ENCODE measurements around the gene PDE6B. TPM values are rescaled to one million over a fixed set of nuclear protein-coding genes. Genes with fewer than 3 reads are reported as not detected.
"Not testable (repeated sequence)": the region's sequence is repeated elsewhere in the genome, so short reads cannot be mapped to it uniquely, and the experiment has no call there.

The PDE6B gene
- polyA plus RNA-seq, 1 donor, result 27.1 TPM

DNA sequence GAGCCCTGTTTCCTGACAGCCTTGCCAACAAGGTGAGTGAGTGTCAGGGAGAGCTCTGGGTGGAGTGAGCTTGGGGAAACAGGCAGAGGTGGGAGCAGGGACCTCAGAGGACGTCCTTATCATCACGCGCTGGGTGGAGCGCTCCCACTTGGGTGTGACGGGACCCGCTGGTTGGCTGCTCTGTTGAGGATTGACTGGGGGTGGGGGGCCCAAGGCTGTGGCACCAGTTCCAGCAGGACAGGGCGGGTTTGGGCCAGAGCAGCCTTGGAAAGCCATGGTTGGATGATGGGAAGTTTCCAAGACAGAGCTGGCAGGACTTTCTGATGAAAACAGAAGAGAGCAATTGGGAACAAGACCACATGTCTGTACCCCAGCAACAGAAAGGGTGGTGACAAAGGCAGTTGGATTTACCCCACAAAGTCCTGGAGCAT, 77.3 kb downstream of the PDE6B start:
- no peaks in the 10 kb centered on the region for H3K9me3 ChIP-seq (ENCODE audit: control insufficient read depth, low read depth, low read length)
- WGBS (ENCODE audit: insufficient coverage, low lambda C conversion rate), result no CpG with 5 or more reads among the region's 7 CpGs
- peak in 1 of 2 donors; percentile 72 for DNase-seq

DNA sequence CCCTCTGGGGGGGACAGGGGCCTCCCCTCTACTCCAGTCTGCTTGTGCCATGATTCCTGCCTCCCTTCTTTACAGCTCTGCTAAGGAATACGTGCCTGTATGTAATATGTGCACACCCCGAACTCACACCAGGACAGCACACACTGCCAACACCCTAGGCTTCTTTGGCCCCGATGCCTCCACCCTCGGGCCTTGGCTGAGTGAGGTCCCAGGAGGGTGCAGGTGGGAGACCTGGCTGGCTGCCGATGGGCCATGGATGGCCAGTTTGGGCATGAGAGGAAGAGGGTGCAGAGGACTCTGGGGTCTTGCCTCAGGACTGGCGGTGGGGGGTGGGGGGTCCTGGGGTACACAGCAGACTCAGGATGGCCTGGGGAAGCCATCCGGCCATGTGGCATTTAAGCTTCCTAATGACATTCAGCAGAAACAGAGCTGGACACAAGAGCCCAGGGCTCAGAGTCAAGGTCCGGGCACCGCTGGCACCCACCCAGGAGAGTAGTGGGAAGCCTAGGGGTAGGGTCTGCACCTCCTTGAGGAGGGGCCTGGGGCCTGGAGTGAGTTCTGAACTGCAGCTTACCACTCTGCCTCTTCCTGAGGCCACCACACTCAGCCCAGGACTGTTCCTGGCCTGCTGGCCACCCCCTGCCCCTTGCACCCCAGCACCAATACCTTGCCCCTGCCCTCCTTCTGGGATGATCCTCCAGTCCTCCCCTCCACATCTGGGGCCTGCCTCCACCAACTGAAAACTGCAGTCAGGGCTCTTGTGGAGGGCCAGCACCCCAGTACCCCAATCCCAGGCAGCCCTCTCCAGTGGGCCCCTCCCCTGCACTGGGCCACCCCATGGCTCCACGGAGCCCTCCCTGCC, 78.2 kb downstream of the PDE6B start:
- no peaks in the 10 kb centered on the region for H3K27me3 ChIP-seq (ENCODE audit: control insufficient read depth, insufficient read depth, low read length)
- H3K27ac ChIP-seq (ENCODE audit: low read length), result no peak overlapping the region
- H3K4me3 ChIP-seq (ENCODE audit: low read length), result no peak overlapping the region
- H3K36me3 ChIP-seq (ENCODE audit: control insufficient read depth, insufficient read depth, low read length), result peaks cover 4% of the 10 kb centered on the region
- H3K4me1 ChIP-seq (ENCODE audit: control insufficient read depth, insufficient read depth, low read length), result peaks cover 17% of the 10 kb centered on the region
- no peak for DNase-seq
- WGBS (ENCODE audit: insufficient coverage, low lambda C conversion rate), result no CpG with 5 or more reads among the region's 10 CpGs
- no peaks in the 10 kb centered on the region for H3K9me3 ChIP-seq (ENCODE audit: control insufficient read depth, low read depth, low read length)

More for the DNA sequence above, 77.3 kb downstream of the PDE6B start:
- H3K27ac ChIP-seq (ENCODE audit: low read length), result no peak overlapping the region
- H3K4me3 ChIP-seq (ENCODE audit: low read length), result no peak overlapping the region
- H3K36me3 ChIP-seq (ENCODE audit: control insufficient read depth, insufficient read depth, low read length), result no peaks in the 10 kb centered on the region
- H3K4me1 ChIP-seq (ENCODE audit: control insufficient read depth, insufficient read depth, low read length), result peaks cover 17% of the 10 kb centered on the region
- H3K27me3 ChIP-seq (ENCODE audit: control insufficient read depth, insufficient read depth, low read length), result no peaks in the 10 kb centered on the region

DNA sequence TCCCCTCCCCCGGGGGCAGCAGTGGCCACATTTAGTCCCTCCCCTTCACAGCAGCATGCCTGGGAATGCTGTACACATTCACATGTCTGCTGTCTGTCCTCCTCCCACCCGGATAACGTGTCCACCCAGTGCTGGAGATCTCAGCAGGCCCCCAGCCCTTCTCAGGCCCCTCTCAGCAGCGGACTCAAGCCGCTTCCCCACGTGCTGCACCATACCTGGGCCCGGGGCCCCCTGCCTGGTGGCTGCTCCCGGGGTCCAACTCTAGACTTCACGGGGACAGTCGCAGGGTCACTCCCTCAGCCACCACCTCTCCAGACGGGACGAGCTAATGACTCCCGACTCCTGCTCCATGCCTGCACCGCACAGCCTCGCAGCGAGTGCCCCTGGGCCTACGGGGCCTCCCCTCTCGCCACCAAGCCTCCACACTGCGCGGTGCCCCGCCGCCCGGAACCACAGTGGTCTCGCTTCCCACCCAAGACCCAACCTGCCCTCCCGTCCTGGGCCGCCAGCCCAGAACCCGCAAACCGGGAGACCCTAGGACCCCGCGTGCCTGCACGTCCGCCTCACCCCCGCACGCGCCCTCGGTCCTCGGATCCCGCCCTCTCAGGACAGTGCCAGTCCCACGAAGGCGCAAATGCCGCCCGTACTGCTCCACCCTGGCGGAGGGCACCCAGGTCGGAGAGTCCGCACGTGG, 79.0 kb downstream of the PDE6B start:
- no CpG with 5 or more reads among the region's 46 CpGs for WGBS (ENCODE audit: insufficient coverage, low lambda C conversion rate)
- Histone ChIP-seq H3K27ac (ENCODE audit: low read length) (no peak overlapping the region), H3K27me3 (ENCODE audit: control insufficient read depth, insufficient read depth, low read length) (no peaks in the 10 kb centered on the region), H3K4me3 (ENCODE audit: low read length) (no peak overlapping the region), H3K4me1 (ENCODE audit: control insufficient read depth, insufficient read depth, low read length) (peaks cover 17% of the 10 kb centered on the region), H3K36me3 (ENCODE audit: control insufficient read depth, insufficient read depth, low read length) (peaks cover 5% of the 10 kb centered on the region), H3K9me3 (ENCODE audit: control insufficient read depth, low read depth, low read length) (no peaks in the 10 kb centered on the region)
- DNase-seq, result no peak

DNA sequence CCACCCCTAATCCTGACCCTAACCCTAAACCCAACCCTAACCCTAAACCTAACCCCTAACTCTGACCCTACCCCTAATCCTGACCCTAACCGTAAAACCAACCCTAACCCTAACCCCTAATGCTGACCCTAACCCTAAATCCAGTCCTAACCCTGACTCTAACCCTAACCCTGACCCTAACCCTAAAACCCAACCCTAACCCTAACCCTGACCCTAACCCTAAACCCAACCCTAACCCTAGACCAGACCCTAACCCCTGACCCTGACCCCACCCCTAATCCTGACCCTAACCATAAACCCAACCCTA, 79.6 kb downstream of the PDE6B start:
- no peak overlapping the region for H3K27ac ChIP-seq (ENCODE audit: low read length)
- peak overlapping the region; percentile 45 for H3K4me3 ChIP-seq (ENCODE audit: low read length)
- H3K9me3 ChIP-seq (ENCODE audit: control insufficient read depth, low read depth, low read length), result no peaks in the 10 kb centered on the region
- WGBS (ENCODE audit: insufficient coverage, low lambda C conversion rate), result no CpG with 5 or more reads among the region's 1 CpG
- peaks cover 17% of the 10 kb centered on the region for H3K4me1 ChIP-seq (ENCODE audit: control insufficient read depth, insufficient read depth, low read length)
- H3K27me3 ChIP-seq (ENCODE audit: control insufficient read depth, insufficient read depth, low read length), result no peaks in the 10 kb centered on the region
- no peak for DNase-seq
- peaks cover 5% of the 10 kb centered on the region for H3K36me3 ChIP-seq (ENCODE audit: control insufficient read depth, insufficient read depth, low read length)

DNA sequence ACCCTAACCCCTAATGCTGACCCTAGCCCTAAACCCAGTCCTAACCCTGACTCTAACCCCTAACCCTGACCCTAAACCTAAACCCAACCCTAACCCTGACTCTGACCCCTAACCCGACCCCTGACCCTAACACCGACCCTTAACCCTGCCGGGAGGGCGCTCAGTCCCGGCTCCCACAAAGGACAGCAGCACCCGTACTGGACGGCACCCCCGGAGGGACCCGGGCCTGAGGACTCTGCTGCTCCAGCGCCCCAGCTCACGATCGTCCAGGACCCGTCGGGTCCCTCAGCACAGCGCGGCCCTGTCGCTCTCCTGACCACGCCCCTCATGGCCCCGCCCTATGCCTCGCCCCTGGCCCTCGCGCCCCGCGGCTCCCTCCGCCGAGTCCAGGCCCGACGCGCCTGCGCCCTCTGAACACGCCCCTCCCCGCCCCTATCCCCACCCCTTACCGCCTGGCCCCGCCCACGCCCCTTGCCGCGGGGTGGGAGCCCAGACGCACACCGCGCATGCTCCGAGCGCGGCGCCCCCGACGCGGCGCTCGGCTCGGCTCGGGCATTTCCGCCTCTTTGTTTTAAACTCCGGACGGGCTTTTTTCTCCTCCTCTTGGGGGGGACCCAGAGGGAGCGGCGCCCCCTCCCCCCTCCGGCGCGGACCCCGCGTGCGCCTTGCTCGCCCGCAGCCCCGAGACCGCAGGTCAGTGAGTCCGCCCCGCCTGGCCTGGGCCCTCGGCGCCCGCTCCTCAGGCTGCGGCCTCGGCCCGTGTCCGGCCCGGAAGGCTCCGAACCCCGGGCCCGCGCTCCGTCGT, 80.1 kb downstream of the PDE6B start, which contains the start of gene PCGF3:
Gene PCGF3 (plus strand): TSS at position 555 of the 805 bp plus-strand sequence. CDS start 27,849 bp downstream, outside the sequence.
- Histone ChIP-seq H3K36me3 (ENCODE audit: control insufficient read depth, insufficient read depth, low read length) (peaks cover 5% of the 10 kb centered on the region), H3K4me1 (ENCODE audit: control insufficient read depth, insufficient read depth, low read length) (peaks cover 17% of the 10 kb centered on the region)
- WGBS (ENCODE audit: insufficient coverage, low lambda C conversion rate), result no CpG with 5 or more reads among the region's 82 CpGs

DNA sequence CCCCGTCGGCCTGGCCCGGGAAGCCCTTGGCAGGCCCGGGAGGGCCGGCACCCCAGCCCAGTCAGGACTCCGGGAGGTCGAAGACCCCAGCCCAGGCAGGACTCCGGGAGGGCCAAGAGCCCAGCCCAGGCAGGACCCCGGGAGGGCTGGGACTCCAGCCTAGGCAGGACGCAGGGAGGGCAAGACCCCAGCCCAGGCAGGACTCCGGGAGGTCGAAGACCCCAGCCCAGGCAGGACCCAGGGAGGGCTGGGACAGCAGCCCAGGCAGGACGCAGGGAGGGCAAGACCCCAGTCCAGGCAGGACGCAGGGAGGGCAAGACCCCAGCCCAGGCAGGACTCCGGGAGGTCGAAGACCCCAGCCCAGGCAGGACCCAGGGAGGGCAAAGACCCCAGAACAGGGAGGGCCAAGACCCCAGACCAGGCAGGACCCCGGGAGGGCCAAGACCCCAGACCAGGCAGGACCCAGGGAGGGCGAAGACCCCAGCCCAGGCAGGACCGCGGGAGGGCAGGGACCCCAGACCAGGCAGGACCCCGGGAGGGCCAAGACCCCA, 80.8 kb downstream of the PDE6B start:
- H3K27ac ChIP-seq (ENCODE audit: low read length); H3K36me3 ChIP-seq (ENCODE audit: control insufficient read depth, insufficient read depth, low read length); H3K9me3 ChIP-seq (ENCODE audit: control insufficient read depth, low read depth, low read length); H3K27me3 ChIP-seq (ENCODE audit: control insufficient read depth, insufficient read depth, low read length); DNase-seq: not testable (repeated sequence)
- WGBS (ENCODE audit: insufficient coverage, low lambda C conversion rate), result no CpG with 5 or more reads among the region's 21 CpGs
- peaks cover 17% of the 10 kb centered on the region for H3K4me1 ChIP-seq (ENCODE audit: control insufficient read depth, insufficient read depth, low read length)
- peak overlapping the region; percentile 92 for H3K4me3 ChIP-seq (ENCODE audit: low read length)

More for the DNA sequence above, 80.1 kb downstream of the PDE6B start, which contains the start of gene PCGF3:
- H3K9me3 ChIP-seq (ENCODE audit: control insufficient read depth, low read depth, low read length), result no peaks in the 10 kb centered on the region
- H3K27ac ChIP-seq (ENCODE audit: low read length), result no peak within 1 kb of the TSS
- DNase-seq, result peak; percentile 93 to 94
- peak within 1 kb of the TSS; percentile 92 for H3K4me3 ChIP-seq (ENCODE audit: low read length)
- no peaks in the 10 kb centered on the region for H3K27me3 ChIP-seq (ENCODE audit: control insufficient read depth, insufficient read depth, low read length)

DNA sequence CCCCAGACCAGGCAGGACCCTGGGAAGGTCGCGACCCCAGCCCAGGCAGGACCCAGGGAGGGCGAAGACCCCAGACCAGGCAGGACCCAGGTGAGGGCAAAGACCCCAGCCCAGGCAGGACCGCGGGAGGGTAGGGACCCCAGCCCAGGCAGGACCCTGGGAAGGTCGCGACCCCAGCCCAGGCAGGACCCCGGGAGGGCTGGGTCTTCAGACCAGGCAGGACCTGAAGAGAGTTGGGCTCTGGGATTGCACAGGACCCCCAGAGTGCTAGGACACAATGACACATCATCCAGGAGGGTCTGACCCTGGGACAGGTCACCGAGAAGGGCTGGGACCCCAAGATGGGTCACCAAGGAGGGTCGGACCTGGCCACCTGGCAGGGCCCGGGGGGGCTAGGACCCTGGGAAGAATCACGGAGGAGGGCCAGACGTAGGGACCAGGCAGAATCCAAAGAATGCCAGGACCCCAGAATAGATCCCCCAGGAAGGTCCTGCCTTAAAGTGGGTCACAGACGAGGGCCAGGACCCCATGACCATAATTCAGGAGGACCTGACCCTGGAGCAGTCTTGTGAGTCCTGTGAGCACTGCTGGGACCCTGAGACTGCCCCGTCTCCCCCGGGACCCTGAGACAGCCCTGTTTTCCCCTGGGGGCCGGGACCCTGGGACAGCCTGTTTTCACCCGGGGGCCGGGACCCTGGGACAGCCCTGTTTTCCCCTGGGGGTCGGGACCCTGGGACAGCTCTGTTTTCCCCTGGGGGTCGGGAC, 81.6 kb downstream of the PDE6B start:
- H3K9me3 ChIP-seq (ENCODE audit: control insufficient read depth, low read depth, low read length), result no peaks in the 10 kb centered on the region
- H3K36me3 ChIP-seq (ENCODE audit: control insufficient read depth, insufficient read depth, low read length), result peaks cover 9% of the 10 kb centered on the region
- H3K27ac ChIP-seq (ENCODE audit: low read length), result no peak overlapping the region
- H3K27me3 ChIP-seq (ENCODE audit: control insufficient read depth, insufficient read depth, low read length), result no peaks in the 10 kb centered on the region
- peak overlapping the region; percentile 92 for H3K4me3 ChIP-seq (ENCODE audit: low read length)
- no CpG with 5 or more reads among the region's 21 CpGs for WGBS (ENCODE audit: insufficient coverage, low lambda C conversion rate)
- H3K4me1 ChIP-seq (ENCODE audit: control insufficient read depth, insufficient read depth, low read length), result peaks cover 17% of the 10 kb centered on the region
- no peak for DNase-seq

DNA sequence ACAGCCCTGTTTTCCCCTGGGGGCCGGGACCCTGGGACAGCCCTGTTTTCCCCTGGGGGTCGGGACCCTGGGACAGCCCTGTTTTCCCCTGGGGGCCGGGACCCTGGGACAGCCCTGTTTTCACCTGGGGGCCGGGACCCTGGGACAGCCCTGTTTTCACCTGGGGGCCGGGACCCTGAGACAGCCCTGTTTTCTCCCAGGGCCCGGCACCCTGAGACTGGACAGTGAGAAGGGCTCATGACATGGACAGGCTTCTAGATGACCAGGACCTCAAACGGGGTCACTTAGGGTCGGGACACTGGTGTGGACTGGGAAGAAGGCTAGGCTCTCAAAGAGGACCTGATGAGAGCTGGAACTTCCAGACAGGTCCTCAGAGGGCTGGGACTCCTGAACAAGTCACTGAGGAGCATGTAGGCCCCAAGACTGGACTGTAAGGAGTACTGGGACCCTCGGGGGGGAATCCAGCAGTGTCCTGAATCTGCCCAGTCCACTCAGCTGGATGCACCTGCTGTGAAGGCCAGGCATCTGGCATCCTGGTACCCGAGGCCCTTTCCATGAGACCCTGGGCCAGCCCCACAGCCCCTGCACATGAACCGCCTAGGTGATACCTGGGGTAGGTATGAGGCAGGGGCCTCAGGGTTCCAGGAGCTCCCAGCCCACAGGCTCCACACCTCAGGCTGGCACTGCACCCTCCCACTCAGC, 82.7 kb downstream of the PDE6B start:
- WGBS (ENCODE audit: insufficient coverage, low lambda C conversion rate), result no CpG with 5 or more reads among the region's 11 CpGs
- H3K27me3 ChIP-seq (ENCODE audit: control insufficient read depth, insufficient read depth, low read length), result no peaks in the 10 kb centered on the region
- no peak overlapping the region for H3K4me3 ChIP-seq (ENCODE audit: low read length)
- H3K36me3 ChIP-seq (ENCODE audit: control insufficient read depth, insufficient read depth, low read length), result peaks cover 9% of the 10 kb centered on the region
- peaks cover 11% of the 10 kb centered on the region for H3K4me1 ChIP-seq (ENCODE audit: control insufficient read depth, insufficient read depth, low read length)
- H3K27ac ChIP-seq (ENCODE audit: low read length), result no peak overlapping the region
- DNase-seq, result no peak
- no peaks in the 10 kb centered on the region for H3K9me3 ChIP-seq (ENCODE audit: control insufficient read depth, low read depth, low read length)

DNA sequence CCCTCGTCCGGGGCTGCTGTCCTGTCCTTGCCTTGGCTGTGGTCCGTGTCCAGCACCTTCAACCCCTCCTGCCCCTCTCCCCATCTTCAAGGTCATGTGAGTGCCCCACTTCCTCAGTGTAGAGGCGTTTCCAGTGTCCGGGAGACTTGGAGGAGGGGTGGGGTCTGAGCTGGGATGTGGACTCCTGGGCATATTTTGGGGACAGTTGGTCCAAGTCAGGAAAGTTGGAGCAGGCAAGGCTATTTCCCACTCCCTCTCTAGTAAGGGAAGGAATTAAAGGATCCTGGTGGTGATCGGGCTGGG, 83.2 kb downstream of the PDE6B start:
- H3K36me3 ChIP-seq (ENCODE audit: control insufficient read depth, insufficient read depth, low read length), result peaks cover 9% of the 10 kb centered on the region
- no peaks in the 10 kb centered on the region for H3K9me3 ChIP-seq (ENCODE audit: control insufficient read depth, low read depth, low read length)
- no peak overlapping the region for H3K4me3 ChIP-seq (ENCODE audit: low read length)
- DNase-seq, result no peak
- peaks cover 11% of the 10 kb centered on the region for H3K4me1 ChIP-seq (ENCODE audit: control insufficient read depth, insufficient read depth, low read length)
- H3K27me3 ChIP-seq (ENCODE audit: control insufficient read depth, insufficient read depth, low read length), result no peaks in the 10 kb centered on the region
- no peak overlapping the region for H3K27ac ChIP-seq (ENCODE audit: low read length)
- no CpG with 5 or more reads among the region's 6 CpGs for WGBS (ENCODE audit: insufficient coverage, low lambda C conversion rate)
